GM12864 (cell line): ENCODE results near the gene VEZT.

ENCODE experiments used
- DNase-seq: peaks from one replicate; pipeline ENCODE4 v3.0.0-alpha.2; 2011; ENCODE audit warnings: low read depth
- H3K4me3 ChIP-seq: 2 replicates; pipeline ENCODE4 v1.5.1; 2011; ENCODE audit warnings: mild to moderate bottlenecking, low read depth, low read length, control low read depth
- TF ChIP-seq, protein P1 (sequence below): IDR thresholded peaks from 2 replicates; pipeline ENCODE4 v1.5.1; 2011; ENCODE audit warnings: low read depth, mild to moderate bottlenecking, moderate library complexity, low read length, control low read depth, inconsistent platforms; ENCODE audit errors: missing control alignments

Gene VEZT

DNA sequence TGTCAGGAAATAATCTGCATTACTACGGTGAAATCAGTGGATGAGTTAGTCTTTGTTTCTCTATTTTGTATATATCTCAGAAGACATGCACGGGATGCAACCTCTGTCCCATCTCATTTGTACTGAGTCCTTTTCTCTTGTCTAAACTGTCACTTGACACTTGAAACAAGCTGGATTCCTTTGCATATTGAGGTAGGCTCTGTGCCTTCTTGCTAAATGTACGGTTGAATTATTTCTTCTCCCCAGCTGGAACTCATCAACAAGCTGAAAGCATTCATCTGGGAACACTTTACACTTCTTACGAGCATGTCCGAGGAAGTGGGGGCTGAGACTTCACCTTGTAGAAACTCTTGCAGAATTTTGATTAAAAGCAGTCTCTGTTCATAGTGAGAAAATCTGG lies 119.5 kb downstream of the VEZT start:
- TF ChIP-seq, protein P1, sequence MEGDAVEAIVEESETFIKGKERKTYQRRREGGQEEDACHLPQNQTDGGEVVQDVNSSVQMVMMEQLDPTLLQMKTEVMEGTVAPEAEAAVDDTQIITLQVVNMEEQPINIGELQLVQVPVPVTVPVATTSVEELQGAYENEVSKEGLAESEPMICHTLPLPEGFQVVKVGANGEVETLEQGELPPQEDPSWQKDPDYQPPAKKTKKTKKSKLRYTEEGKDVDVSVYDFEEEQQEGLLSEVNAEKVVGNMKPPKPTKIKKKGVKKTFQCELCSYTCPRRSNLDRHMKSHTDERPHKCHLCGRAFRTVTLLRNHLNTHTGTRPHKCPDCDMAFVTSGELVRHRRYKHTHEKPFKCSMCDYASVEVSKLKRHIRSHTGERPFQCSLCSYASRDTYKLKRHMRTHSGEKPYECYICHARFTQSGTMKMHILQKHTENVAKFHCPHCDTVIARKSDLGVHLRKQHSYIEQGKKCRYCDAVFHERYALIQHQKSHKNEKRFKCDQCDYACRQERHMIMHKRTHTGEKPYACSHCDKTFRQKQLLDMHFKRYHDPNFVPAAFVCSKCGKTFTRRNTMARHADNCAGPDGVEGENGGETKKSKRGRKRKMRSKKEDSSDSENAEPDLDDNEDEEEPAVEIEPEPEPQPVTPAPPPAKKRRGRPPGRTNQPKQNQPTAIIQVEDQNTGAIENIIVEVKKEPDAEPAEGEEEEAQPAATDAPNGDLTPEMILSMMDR: no peak
- no peak for DNase-seq
- no peak overlapping the region for H3K4me3 ChIP-seq

DNA sequence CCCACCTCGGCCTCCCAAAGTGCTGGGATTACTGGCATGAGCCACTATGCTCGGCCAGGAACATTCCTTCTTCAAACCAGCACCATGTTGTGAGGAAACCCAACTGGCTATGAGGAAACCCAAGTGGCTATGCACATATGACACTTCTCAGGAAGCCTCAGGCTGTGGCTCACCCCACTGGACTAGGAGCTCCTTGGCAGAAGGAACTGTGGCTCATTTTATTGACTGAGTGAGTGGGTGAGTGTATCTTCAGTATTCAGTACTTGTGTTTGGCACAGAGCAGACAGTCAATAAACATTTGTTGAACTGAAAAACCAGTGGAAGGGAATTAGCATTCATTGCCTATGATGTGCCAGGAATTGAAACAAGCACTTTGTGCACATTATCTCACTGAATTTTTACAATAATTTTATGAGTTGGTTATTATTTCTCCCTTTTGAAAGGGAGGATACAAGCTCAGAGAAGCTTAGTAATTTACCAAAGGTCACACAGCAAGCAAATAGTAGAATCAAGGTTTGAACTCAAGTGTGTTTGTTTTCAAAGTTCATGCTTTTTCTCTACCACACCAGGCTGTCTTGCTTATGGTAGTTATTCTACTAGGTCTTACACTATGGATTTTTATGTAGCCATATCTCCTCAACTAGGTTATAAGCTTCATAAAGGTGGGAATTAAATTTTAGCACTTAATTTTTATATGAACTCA lies 121.6 kb downstream of the VEZT start:
- TF ChIP-seq, protein P1: no peak
- DNase-seq: no peak
- H3K4me3 ChIP-seq: no peak overlapping the region

DNA sequence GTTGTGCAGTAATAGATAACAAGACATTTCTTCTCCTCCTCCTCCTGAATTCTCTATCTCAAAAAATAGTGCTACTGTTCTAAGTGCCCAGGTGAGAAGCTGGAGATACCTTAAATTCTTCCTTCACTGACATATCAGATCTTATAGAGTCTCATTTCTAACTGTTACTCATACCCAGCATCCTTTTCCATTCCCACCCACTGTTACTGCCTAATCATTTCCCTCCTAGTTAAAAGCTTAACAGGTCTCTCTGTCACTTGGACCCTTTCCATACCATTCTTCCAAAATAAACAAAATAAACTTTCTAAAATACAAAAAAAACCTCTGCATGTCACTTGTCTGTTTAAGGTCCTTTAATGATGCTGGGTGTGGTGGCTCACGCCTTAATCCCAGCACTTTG lies 124.4 kb downstream of the VEZT start:
- TF ChIP-seq, protein P1: no peak
- no peak for DNase-seq
- H3K4me3 ChIP-seq: no peak overlapping the region

DNA sequence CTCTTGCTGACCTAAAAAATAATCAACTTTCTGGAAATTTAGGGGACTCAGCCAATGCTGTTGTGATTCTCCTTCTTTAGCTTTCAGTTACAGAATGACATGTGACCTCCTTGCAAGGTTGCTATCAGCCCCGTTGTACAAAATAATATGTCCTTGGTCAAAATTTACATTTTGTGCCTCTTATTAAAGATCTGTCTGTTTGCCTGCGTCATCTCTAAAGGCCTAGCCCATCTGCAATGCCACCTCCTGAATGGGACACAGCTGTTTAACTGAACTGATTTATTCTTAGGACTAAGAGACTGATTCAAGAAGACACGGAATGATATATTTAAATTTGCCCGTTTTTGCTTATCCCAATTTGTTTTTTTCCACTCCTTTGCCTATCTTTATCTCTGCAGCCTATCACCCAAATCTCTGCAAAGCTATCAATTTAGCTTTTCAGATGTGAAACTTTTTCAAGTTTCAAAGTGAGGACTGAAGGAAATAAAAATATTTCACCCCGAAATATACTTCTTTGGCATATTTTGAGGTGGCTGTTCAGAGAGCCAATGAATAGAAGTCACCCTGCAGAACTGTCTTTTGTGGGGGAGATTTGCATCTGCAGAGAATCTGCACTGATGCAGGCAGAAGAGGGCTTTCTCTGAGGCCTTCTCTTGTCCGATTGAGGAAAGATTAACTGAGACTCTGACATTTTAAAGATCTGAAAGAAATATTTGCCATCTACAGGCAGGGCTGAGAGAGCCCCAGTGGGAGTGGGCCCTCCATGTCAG lies 126.0 kb downstream of the VEZT start:
- no peak for DNase-seq
- TF ChIP-seq, protein P1: no peak
- H3K4me3 ChIP-seq: no peak overlapping the region

DNA sequence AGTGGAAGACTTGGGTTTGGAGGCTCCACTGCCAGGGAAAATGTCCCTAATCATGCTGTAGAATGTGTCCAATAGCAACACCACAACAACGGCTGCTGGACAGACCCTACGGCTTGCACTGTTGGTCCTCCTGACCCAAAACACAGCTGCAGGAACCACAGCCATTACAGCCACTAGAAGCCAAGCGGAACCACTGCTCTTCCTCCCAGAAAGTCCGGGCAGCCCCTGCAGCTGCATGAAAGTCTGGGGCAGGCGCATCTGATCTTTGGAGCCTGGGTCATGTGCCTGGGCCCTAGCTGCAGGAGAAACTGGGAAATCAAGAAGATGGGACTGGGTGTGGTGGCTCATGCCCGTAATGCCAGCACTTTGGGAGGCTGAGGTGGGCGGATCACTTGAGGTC lies 131.7 kb downstream of the VEZT start:
- no peak overlapping the region for H3K4me3 ChIP-seq
- no peak for DNase-seq
- TF ChIP-seq, protein P1: no peak

DNA sequence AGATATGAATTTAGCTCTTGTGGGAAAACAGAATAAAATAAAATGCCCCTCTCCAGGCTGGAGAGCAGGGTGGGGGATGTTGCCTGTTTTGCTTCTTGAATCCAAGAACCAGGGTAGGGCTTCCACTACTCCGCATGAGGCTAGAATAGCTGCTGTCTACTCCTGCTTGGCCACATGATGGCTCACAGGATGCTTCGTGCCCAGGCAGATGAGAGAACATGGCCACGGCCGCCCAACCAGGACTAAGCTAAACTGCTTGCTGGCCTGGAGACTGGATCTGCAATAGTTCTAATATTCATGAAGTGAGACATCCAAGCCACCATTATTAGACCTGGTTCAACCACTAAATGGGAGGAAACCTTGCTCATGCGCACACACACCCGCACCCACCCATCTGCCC lies 134.1 kb downstream of the VEZT start:
- TF ChIP-seq, protein P1: no peak
- no peak for DNase-seq
- H3K4me3 ChIP-seq: no peak overlapping the region
